ENCODE data around the gene TMEM121. TPM values are rescaled to one million over a fixed set of nuclear protein-coding genes. Genes with fewer than 3 reads are reported as not detected.

Gene TMEM121
- polyA plus RNA-seq, 3 donors = 0.08 to 0.11 TPM; not detected in 1

- no peak for DNase-seq
- no peaks in the 10 kb centered on the region for H3K36me3 ChIP-seq (replicated peaks in 1 of 2; ENCODE audit: control insufficient read depth in 1 of 2, insufficient read depth in 2 of 2, low read length in 2 of 2)
- H3K27ac ChIP-seq (ENCODE audit: low read depth in 1 of 2, low read length in 2 of 2) = no peak overlapping the region
- Mint-ChIP-seq H3K27me3 (ENCODE audit: low read depth in 3 of 3) (peaks cover 21 to 47% (median 42%) of the 10 kb centered on the region in 3 donors), H3K4me3 (no peak overlapping the region), H3K27ac (no peak overlapping the region), H3K36me3 (no peaks in the 10 kb centered on the region), H3K4me1 (peaks cover 15% of the 10 kb centered on the region), H3K9me3 (peaks cover 0 to 8% (median 0%) of the 10 kb centered on the region in 7 donors)
- intact Hi-C loops (cut with micrococcal nuclease) = no loop called here
- peaks cover 15 to 17% of the 10 kb centered on the region in 2 donors for H3K4me1 ChIP-seq (ENCODE audit: control insufficient read depth in 1 of 2, insufficient read depth in 2 of 2, low read length in 2 of 2)
- 95% methylated on average over 9 of the region's 9 CpGs for WGBS (ENCODE audit: insufficient coverage)
- H3K9ac ChIP-seq (ENCODE audit: insufficient read depth, low read length, poor library complexity, severe bottlenecking) = no peak overlapping the region
- no peak overlapping the region for H3K4me2 ChIP-seq (replicated peaks; ENCODE audit: extremely low read depth, low read length, poor library complexity, severe bottlenecking)
- H4K20me1 ChIP-seq (ENCODE audit: insufficient read depth, low read length) = no peaks in the 10 kb centered on the region
- H3K79me2 ChIP-seq (ENCODE audit: insufficient read depth, low read length) = no peaks in the 10 kb centered on the region
- peaks cover 6 to 20% of the 10 kb centered on the region in 2 donors for H3K27me3 ChIP-seq (ENCODE audit: control insufficient read depth in 2 of 2, insufficient read depth in 2 of 2, low read length in 2 of 2)
- no peak for TF ChIP-seq CTCF (IDR thresholded peaks at IDR 0.05)
- H2AFZ ChIP-seq (ENCODE audit: insufficient read depth, low read depth, low read length, poor library complexity, severe bottlenecking) = no peak overlapping the region
- H3K4me3 ChIP-seq (replicated peaks in 1 of 3; ENCODE audit: low read depth in 2 of 3, low read length in 3 of 3) = no peak overlapping the region
- peaks cover 0 to 6% of the 10 kb centered on the region in 2 donors for H3K9me3 ChIP-seq (replicated peaks in 1 of 2; ENCODE audit: control insufficient read depth in 1 of 2, insufficient read depth in 1 of 2, low read length in 2 of 2)
Observed at GRCh38 chr14:105533391-105533790, 7.0 kb downstream of the TMEM121 start.

GRCh38 chr14:105533811-105534498, 7.6 kb downstream of the TMEM121 start:
- Histone ChIP-seq H3K27me3 (ENCODE audit: control insufficient read depth in 2 of 2, insufficient read depth in 2 of 2, low read length in 2 of 2) (peaks cover 4 to 17% of the 10 kb centered on the region in 2 donors), H3K27ac (ENCODE audit: low read depth in 1 of 2, low read length in 2 of 2) (no peak overlapping the region), H3K79me2 (ENCODE audit: insufficient read depth, low read length) (no peaks in the 10 kb centered on the region), H3K9me3 (replicated peaks in 1 of 2; ENCODE audit: control insufficient read depth in 1 of 2, insufficient read depth in 1 of 2, low read length in 2 of 2) (peaks cover 0 to 4% of the 10 kb centered on the region in 2 donors), H2AFZ (ENCODE audit: insufficient read depth, low read depth, low read length, poor library complexity, severe bottlenecking) (no peak overlapping the region), H3K4me2 (replicated peaks; ENCODE audit: extremely low read depth, low read length, poor library complexity, severe bottlenecking) (no peak overlapping the region), H4K20me1 (ENCODE audit: insufficient read depth, low read length) (no peaks in the 10 kb centered on the region), H3K36me3 (replicated peaks in 1 of 2; ENCODE audit: control insufficient read depth in 1 of 2, insufficient read depth in 2 of 2, low read length in 2 of 2) (no peaks in the 10 kb centered on the region), H3K4me3 (replicated peaks in 1 of 3; ENCODE audit: low read depth in 2 of 3, low read length in 3 of 3) (no peak overlapping the region), H3K9ac (ENCODE audit: insufficient read depth, low read length, poor library complexity, severe bottlenecking) (no peak overlapping the region), H3K4me1 (ENCODE audit: control insufficient read depth in 1 of 2, insufficient read depth in 2 of 2, low read length in 2 of 2) (peaks cover 12% of the 10 kb centered on the region in 2 donors)
- 86% methylated on average over 13 of the region's 21 CpGs for WGBS (ENCODE audit: insufficient coverage)
- peaks cover 13% of the 10 kb centered on the region for H3K4me1 Mint-ChIP-seq
- TF ChIP-seq CTCF (IDR thresholded peaks at IDR 0.05) = no peak
- H3K36me3 Mint-ChIP-seq = no peaks in the 10 kb centered on the region
- H3K27ac Mint-ChIP-seq = no peak overlapping the region
- DNase-seq = no peak
- H3K27me3 Mint-ChIP-seq (ENCODE audit: low read depth in 3 of 3) = peaks cover 19 to 46% (median 40%) of the 10 kb centered on the region in 3 donors
- peaks cover 0 to 5% (median 0%) of the 10 kb centered on the region in 7 donors for H3K9me3 Mint-ChIP-seq
- no peak overlapping the region for H3K4me3 Mint-ChIP-seq
- intact Hi-C loops (cut with micrococcal nuclease) = no loop called here

Measured in CD14-positive monocyte (primary cell).